Measurements from ENCODE around the gene FAM117A. TPM values are rescaled to one million over a fixed set of nuclear protein-coding genes. Genes with fewer than 3 reads are reported as not detected.

FAM117A gene
- total and polyA plus RNA-seq, 2 donors (not counting 1 experiment from before 2014, with no cell fraction given), result 93.4 to 162 TPM

GRCh38 chr17:49691677-49692191 lies 72.2 kb downstream of the FAM117A start:
- H3K4me1 Mint-ChIP-seq, result peaks cover 34% of the 10 kb centered on the region
- ATAC-seq (ENCODE audit: low read depth) (no peak), DNase-seq (no peak)
- no peaks in the 10 kb centered on the region for H3K9me3 ChIP-seq (ENCODE audit: control extremely low read depth in 1 of 3, control insufficient read depth in 2 of 3, insufficient read depth in 1 of 3, low read length in 2 of 3)
- H2AFZ ChIP-seq (ENCODE audit: insufficient read depth, low read depth, low read length, poor library complexity, severe bottlenecking), result no peak overlapping the region
- no peak overlapping the region for H3K9ac ChIP-seq (ENCODE audit: low read length)
- H3K4me3 Mint-ChIP-seq, result no peak overlapping the region
- no peak overlapping the region for H3K4me3 ChIP-seq (ENCODE audit: control extremely low read depth in 1 of 5, extremely low read depth in 1 of 5, insufficient read depth in 1 of 5, low read depth in 2 of 5, low read length in 4 of 5)
- intact Hi-C loops (cut with micrococcal nuclease), result no loop called here
- no peaks in the 10 kb centered on the region for H3K36me3 ChIP-seq (replicated peaks in 1 of 2; ENCODE audit: control extremely low read depth in 1 of 2, control insufficient read depth in 1 of 2, extremely low read depth in 1 of 2, insufficient read depth in 2 of 2, low read length in 1 of 2)
- H4K20me1 ChIP-seq (ENCODE audit: control insufficient read depth, insufficient read depth, low read length, poor library complexity, severe bottlenecking), result no peaks in the 10 kb centered on the region
- no peak overlapping the region for H3K27ac Mint-ChIP-seq
- CTCF ChIA-PET, result interaction anchor here (1.0 to 24.9 kb wide), 2 partner anchors 123 to 305 kb away, joined by 4 to 485 read pairs; partner anchors contain the start of gene NXPH3
- 79% methylated on average over 4 of the region's 8 CpGs for WGBS (ENCODE audit: insufficient coverage)
- H3K9me3 Mint-ChIP-seq (ENCODE audit: insufficient read depth), result no peaks in the 10 kb centered on the region
- no peaks in the 10 kb centered on the region for H3K27me3 ChIP-seq (replicated peaks in 1 of 4; ENCODE audit: control extremely low read depth in 1 of 4, control insufficient read depth in 3 of 4, insufficient read depth in 4 of 4, low read length in 3 of 4)
- no peak overlapping the region for H3K4me2 ChIP-seq (replicated peaks; ENCODE audit: low read depth, low read length, poor library complexity, severe bottlenecking)
- no peak overlapping the region for H3K27ac ChIP-seq (ENCODE audit: low read length in 2 of 2)
- H3K27me3 Mint-ChIP-seq, result peaks cover 3% of the 10 kb centered on the region
- POLR2A ChIA-PET, result no interaction called here
- H3K4me1 ChIP-seq (ENCODE audit: control insufficient read depth in 2 of 2, insufficient read depth in 2 of 2, low read length in 2 of 2), result peaks cover 27 to 38% of the 10 kb centered on the region in 2 donors
- H3K79me2 ChIP-seq (ENCODE audit: control insufficient read depth, insufficient read depth, low read length), result no peaks in the 10 kb centered on the region
- TF ChIP-seq EZH2 (IDR thresholded peaks at IDR 0.05; ENCODE audit: borderline replicate concordance, insufficient read depth, low read depth, low read length, poor library complexity, severe bottlenecking) (no peak), CTCF (IDR thresholded peaks at IDR 0.05) (no peak)

DNA sequence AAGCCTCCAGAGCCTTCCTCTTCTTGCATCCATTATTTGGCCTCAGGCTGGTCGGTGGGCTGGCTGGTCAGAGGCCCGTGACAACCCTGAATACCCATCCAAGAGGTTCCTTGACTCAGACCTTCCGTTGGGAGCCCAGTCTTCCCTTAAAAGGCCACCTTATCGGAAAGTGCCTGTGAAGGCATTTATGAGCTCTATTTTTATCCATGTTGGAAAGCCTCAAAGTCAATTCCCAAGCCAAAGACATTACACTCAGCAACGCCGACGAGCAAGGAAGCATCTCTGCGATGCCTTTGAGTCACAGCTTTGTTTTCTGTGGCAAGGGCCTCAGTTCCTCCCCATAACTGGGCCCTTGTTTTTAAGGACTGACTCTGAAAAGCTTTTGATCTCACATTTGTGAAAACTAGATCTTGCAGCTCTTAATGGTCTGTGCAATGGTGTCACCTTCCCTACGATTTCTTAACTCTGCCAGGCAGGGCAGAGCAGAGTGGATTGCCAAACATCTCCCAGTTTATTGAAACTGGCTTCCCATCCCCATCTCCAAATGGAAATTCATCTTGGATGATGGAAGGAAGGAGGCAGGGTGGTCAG lies 72.8 kb downstream of the FAM117A start:
- Mint-ChIP-seq H3K4me1 (peaks cover 30% of the 10 kb centered on the region), H3K9me3 (ENCODE audit: insufficient read depth) (no peaks in the 10 kb centered on the region), H3K4me3 (no peak overlapping the region), H3K27me3 (peaks cover 3% of the 10 kb centered on the region), H3K27ac (no peak overlapping the region)
- H3K36me3 ChIP-seq (replicated peaks in 1 of 2; ENCODE audit: control extremely low read depth in 1 of 2, control insufficient read depth in 1 of 2, extremely low read depth in 1 of 2, insufficient read depth in 2 of 2, low read length in 1 of 2), result no peaks in the 10 kb centered on the region
- WGBS (ENCODE audit: insufficient coverage), result 96% methylated on average over 9 of the region's 9 CpGs
- no peak overlapping the region for H3K9ac ChIP-seq (ENCODE audit: low read length)
- ATAC-seq (ENCODE audit: low read depth) (no peak), DNase-seq (no peak)
- POLR2A ChIA-PET, result no interaction called here
- H3K27me3 ChIP-seq (replicated peaks in 1 of 4; ENCODE audit: control extremely low read depth in 1 of 4, control insufficient read depth in 3 of 4, insufficient read depth in 4 of 4, low read length in 3 of 4), result no peaks in the 10 kb centered on the region
- no peak overlapping the region for H3K4me2 ChIP-seq (replicated peaks; ENCODE audit: low read depth, low read length, poor library complexity, severe bottlenecking)
- no peak overlapping the region for H3K27ac ChIP-seq (ENCODE audit: low read length in 2 of 2)
- TF ChIP-seq EZH2 (IDR thresholded peaks at IDR 0.05; ENCODE audit: borderline replicate concordance, insufficient read depth, low read depth, low read length, poor library complexity, severe bottlenecking), result no peak
- H2AFZ ChIP-seq (ENCODE audit: insufficient read depth, low read depth, low read length, poor library complexity, severe bottlenecking), result no peak overlapping the region
- no peaks in the 10 kb centered on the region for H3K79me2 ChIP-seq (ENCODE audit: control insufficient read depth, insufficient read depth, low read length)
- H3K4me1 ChIP-seq (ENCODE audit: control insufficient read depth in 2 of 2, insufficient read depth in 2 of 2, low read length in 2 of 2), result peaks cover 24 to 34% of the 10 kb centered on the region in 2 donors
- H4K20me1 ChIP-seq (ENCODE audit: control insufficient read depth, insufficient read depth, low read length, poor library complexity, severe bottlenecking), result no peaks in the 10 kb centered on the region
- no peak overlapping the region for H3K4me3 ChIP-seq (ENCODE audit: control extremely low read depth in 1 of 5, extremely low read depth in 1 of 5, insufficient read depth in 1 of 5, low read depth in 2 of 5, low read length in 4 of 5)
- CTCF ChIA-PET, result interaction anchor here (1.0 to 24.9 kb wide), 2 partner anchors 122 to 305 kb away, joined by 4 to 485 read pairs; partner anchors contain the start of gene NXPH3
- H3K9me3 ChIP-seq (ENCODE audit: control extremely low read depth in 1 of 3, control insufficient read depth in 2 of 3, insufficient read depth in 1 of 3, low read length in 2 of 3), result no peaks in the 10 kb centered on the region
- intact Hi-C loops (cut with micrococcal nuclease), result no loop called here

Measured in B cell (primary cell).